ENCODE data around the gene PTPRK. TPM values are rescaled to one million over a fixed set of nuclear protein-coding genes. Genes with fewer than 3 reads are reported as not detected.

The PTPRK gene
- total and polyA plus RNA-seq, 4 donors, result 12.1 to 61.2 (median 29.1) TPM

DNA sequence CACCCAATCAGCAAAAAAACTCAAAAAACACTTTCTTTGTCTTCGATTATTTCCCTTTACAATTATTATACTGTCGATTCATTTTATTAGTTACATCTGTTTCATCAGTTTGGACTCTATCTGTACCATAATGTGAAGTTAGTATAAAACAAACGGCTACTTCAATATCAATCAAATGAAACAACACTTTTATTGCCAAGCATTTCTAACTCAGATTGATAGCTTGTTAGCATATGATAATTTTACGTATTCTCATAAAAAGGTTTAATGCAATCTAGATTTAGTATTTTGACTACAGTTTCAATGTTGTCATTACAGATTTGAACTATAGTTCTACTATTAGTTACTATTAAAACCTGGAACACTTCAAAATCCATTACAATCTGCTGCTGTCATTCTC lies 149.3 kb downstream of the PTPRK start:
- H3K27me3 ChIP-seq (ENCODE audit: control insufficient read depth in 4 of 4, insufficient read depth in 4 of 4, low read length in 3 of 4), result no peaks in the 10 kb centered on the region
- peaks cover 0 to 2% (median under 1%) of the 10 kb centered on the region in 4 donors for H3K9me3 ChIP-seq (ENCODE audit: control insufficient read depth in 4 of 4, low read length in 3 of 4)
- peaks cover 0 to 1% (median 0%) of the 10 kb centered on the region in 4 donors for H3K36me3 ChIP-seq (ENCODE audit: control insufficient read depth in 4 of 4, insufficient read depth in 3 of 4, low read depth in 1 of 4, low read length in 3 of 4)
- no peak overlapping the region for H3K4me3 ChIP-seq (ENCODE audit: low read depth in 1 of 3, low read length in 3 of 3)
- H3K27ac ChIP-seq (ENCODE audit: low read depth in 1 of 2, low read length in 2 of 2), result no peak overlapping the region
- TF ChIP-seq RXRA (IDR thresholded peaks at IDR 0.05), result no peak
- no peak for TF ChIP-seq EGR1 (IDR thresholded peaks at IDR 0.05; ENCODE audit: low read depth in 2 of 2)
- TF ChIP-seq GABPA (IDR thresholded peaks at IDR 0.05 in 1 of 2, conservative IDR thresholded peaks at IDR 0.05 in 1 of 2), result no peak
- no peak for TF ChIP-seq FOXA2 (IDR thresholded peaks at IDR 0.05)
- TF ChIP-seq HNF4G (IDR thresholded peaks at IDR 0.05), result no peak
- no peak for TF ChIP-seq FOXA1 (IDR thresholded peaks at IDR 0.05)
- no peak for TF ChIP-seq YY1 (IDR thresholded peaks at IDR 0.05)
- TF ChIP-seq, protein P1, sequence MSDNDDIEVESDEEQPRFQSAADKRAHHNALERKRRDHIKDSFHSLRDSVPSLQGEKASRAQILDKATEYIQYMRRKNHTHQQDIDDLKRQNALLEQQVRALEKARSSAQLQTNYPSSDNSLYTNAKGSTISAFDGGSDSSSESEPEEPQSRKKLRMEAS (IDR thresholded peaks at IDR 0.05), result no peak
- no peak for TF ChIP-seq JUND (IDR thresholded peaks at IDR 0.05)
- TF ChIP-seq SP1 (IDR thresholded peaks at IDR 0.05), result no peak
- TF ChIP-seq TAF1 (conservative IDR thresholded peaks at IDR 0.05), result no peak
- TF ChIP-seq NR2F2 (IDR thresholded peaks at IDR 0.05), result no peak
- TF ChIP-seq, protein P2, sequence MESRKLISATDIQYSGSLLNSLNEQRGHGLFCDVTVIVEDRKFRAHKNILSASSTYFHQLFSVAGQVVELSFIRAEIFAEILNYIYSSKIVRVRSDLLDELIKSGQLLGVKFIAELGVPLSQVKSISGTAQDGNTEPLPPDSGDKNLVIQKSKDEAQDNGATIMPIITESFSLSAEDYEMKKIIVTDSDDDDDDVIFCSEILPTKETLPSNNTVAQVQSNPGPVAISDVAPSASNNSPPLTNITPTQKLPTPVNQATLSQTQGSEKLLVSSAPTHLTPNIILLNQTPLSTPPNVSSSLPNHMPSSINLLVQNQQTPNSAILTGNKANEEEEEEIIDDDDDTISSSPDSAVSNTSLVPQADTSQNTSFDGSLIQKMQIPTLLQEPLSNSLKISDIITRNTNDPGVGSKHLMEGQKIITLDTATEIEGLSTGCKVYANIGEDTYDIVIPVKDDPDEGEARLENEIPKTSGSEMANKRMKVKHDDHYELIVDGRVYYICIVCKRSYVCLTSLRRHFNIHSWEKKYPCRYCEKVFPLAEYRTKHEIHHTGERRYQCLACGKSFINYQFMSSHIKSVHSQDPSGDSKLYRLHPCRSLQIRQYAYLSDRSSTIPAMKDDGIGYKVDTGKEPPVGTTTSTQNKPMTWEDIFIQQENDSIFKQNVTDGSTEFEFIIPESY (IDR thresholded peaks at IDR 0.05), result no peak
- TF ChIP-seq, protein P3, sequence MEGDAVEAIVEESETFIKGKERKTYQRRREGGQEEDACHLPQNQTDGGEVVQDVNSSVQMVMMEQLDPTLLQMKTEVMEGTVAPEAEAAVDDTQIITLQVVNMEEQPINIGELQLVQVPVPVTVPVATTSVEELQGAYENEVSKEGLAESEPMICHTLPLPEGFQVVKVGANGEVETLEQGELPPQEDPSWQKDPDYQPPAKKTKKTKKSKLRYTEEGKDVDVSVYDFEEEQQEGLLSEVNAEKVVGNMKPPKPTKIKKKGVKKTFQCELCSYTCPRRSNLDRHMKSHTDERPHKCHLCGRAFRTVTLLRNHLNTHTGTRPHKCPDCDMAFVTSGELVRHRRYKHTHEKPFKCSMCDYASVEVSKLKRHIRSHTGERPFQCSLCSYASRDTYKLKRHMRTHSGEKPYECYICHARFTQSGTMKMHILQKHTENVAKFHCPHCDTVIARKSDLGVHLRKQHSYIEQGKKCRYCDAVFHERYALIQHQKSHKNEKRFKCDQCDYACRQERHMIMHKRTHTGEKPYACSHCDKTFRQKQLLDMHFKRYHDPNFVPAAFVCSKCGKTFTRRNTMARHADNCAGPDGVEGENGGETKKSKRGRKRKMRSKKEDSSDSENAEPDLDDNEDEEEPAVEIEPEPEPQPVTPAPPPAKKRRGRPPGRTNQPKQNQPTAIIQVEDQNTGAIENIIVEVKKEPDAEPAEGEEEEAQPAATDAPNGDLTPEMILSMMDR (IDR thresholded peaks at IDR 0.05; ENCODE audit: low read depth, low read length, missing input control), result no peak
- TF ChIP-seq HNF4A (conservative IDR thresholded peaks at IDR 0.05), result no peak
- TF ChIP-seq RAD21 (IDR thresholded peaks at IDR 0.05), result no peak
- TF ChIP-seq, protein P4, sequence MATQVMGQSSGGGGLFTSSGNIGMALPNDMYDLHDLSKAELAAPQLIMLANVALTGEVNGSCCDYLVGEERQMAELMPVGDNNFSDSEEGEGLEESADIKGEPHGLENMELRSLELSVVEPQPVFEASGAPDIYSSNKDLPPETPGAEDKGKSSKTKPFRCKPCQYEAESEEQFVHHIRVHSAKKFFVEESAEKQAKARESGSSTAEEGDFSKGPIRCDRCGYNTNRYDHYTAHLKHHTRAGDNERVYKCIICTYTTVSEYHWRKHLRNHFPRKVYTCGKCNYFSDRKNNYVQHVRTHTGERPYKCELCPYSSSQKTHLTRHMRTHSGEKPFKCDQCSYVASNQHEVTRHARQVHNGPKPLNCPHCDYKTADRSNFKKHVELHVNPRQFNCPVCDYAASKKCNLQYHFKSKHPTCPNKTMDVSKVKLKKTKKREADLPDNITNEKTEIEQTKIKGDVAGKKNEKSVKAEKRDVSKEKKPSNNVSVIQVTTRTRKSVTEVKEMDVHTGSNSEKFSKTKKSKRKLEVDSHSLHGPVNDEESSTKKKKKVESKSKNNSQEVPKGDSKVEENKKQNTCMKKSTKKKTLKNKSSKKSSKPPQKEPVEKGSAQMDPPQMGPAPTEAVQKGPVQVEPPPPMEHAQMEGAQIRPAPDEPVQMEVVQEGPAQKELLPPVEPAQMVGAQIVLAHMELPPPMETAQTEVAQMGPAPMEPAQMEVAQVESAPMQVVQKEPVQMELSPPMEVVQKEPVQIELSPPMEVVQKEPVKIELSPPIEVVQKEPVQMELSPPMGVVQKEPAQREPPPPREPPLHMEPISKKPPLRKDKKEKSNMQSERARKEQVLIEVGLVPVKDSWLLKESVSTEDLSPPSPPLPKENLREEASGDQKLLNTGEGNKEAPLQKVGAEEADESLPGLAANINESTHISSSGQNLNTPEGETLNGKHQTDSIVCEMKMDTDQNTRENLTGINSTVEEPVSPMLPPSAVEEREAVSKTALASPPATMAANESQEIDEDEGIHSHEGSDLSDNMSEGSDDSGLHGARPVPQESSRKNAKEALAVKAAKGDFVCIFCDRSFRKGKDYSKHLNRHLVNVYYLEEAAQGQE (IDR thresholded peaks at IDR 0.05), result no peak
- TF ChIP-seq, protein P5, sequence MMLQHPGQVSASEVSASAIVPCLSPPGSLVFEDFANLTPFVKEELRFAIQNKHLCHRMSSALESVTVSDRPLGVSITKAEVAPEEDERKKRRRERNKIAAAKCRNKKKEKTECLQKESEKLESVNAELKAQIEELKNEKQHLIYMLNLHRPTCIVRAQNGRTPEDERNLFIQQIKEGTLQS (IDR thresholded peaks at IDR 0.05), result no peak
- no peak for DNase-seq (ENCODE audit: low spot score)
- peaks cover 0 to 29% (median under 1%) of the 10 kb centered on the region in 4 donors for H3K4me1 ChIP-seq (ENCODE audit: control insufficient read depth in 4 of 4, insufficient read depth in 4 of 4, low read length in 3 of 4)
- 84% methylated on average over 4 of the region's 4 CpGs for WGBS
- no peak overlapping the region for H3K9ac ChIP-seq (ENCODE audit: low read depth in 1 of 2, low read length in 2 of 2)

All from liver (tissue), 9 donors.